GM10248 (cell line): Measurements from ENCODE around the gene BCL11A.

ENCODE experiments used
- CTCF ChIA-PET: fragments of 300-600 bp; sonication (Branson Sonifier 250); formaldehyde crosslinking; extraction: SDS; loops from one replicate; lab custom pipeline; 2021; ENCODE audit warnings: antibody characterized with exemption; lab: Yijun Ruan, JAX
- POLR2A ChIA-PET: fragments of 350-650 bp; sonication (Branson Sonifier 250); formaldehyde crosslinking; extraction: SDS; loops from one replicate; lab custom pipeline; 2020; ENCODE audit warnings: antibody characterized with exemption; lab: Yijun Ruan, JAX
- DNase-seq: peaks from one replicate; pipeline ENCODE4 v3.0.0; 2012; ENCODE audit errors: extremely low spot score
- CTCF ChIP-seq: IDR thresholded peaks from 2 replicates; pipeline ENCODE4 v1.5.1; 2012; ENCODE audit warnings: mild to moderate bottlenecking, low read depth; ENCODE audit errors: extremely low read depth, missing control alignments, control extremely low read depth

BCL11A gene

GRCh38 chr2:60496956-60497355 is 56.5 kb downstream of the BCL11A start:
- no peak for TF ChIP-seq CTCF
- CTCF ChIA-PET, result interaction anchor here (1.0 to 1.4 kb wide), 8 partner anchors 8 to 210 kb away, joined by 3 to 9 read pairs (median 4); no protein-coding TSS in a partner anchor
- no peak for DNase-seq
- POLR2A ChIA-PET, result no interaction called here

GRCh38 chr2:60496475-60496874 is 57.0 kb downstream of the BCL11A start:
- ChIA-PET CTCF (interaction anchor here (0.9 to 1.4 kb wide), 7 partner anchors 9 to 211 kb away, joined by 3 to 9 read pairs (median 3); no protein-coding TSS in a partner anchor), POLR2A (no interaction called here)
- no peak for TF ChIP-seq CTCF
- DNase-seq, result no peak

- ChIA-PET CTCF (interaction anchor here (0.9 to 1.5 kb wide), 6 partner anchors 9 to 66 kb away, joined by 3 to 9 read pairs (median 4); no protein-coding TSS in a partner anchor), POLR2A (no interaction called here)
- DNase-seq, result no peak
- no peak for TF ChIP-seq CTCF
Measured at GRCh38 chr2:60495041-60495625, 58.3 kb downstream of the BCL11A start.

GRCh38 chr2:60493804-60494387 is 59.6 kb downstream of the BCL11A start:
- CTCF ChIA-PET, result interaction anchor here (0.9 to 1.8 kb wide), 5 partner anchors 8 to 54 kb away, joined by 3 to 9 read pairs (median 5); no protein-coding TSS in a partner anchor
- DNase-seq, result no peak
- POLR2A ChIA-PET, result no interaction called here
- TF ChIP-seq CTCF, result no peak

GRCh38 chr2:60492548-60492947 is 60.9 kb downstream of the BCL11A start:
- no peak for TF ChIP-seq CTCF
- no peak for DNase-seq
- ChIA-PET CTCF (no interaction called here), POLR2A (no interaction called here)

- ChIA-PET POLR2A (no interaction called here), CTCF (interaction anchor here (1.8 kb wide), 1 partner anchor 51 kb away, joined by 4 read pairs; no protein-coding TSS in a partner anchor)
- DNase-seq, result no peak
- no peak for TF ChIP-seq CTCF
Measured at GRCh38 chr2:60490848-60491247, 62.6 kb downstream of the BCL11A start.
